HG02885 (cell line): Measurements from ENCODE around the gene ADPRH.
"Not testable (repeated sequence)": the region's sequence is repeated elsewhere in the genome, so short reads cannot be mapped to it uniquely, and the experiment has no call there.

ENCODE experiments used
- ATAC-seq: cut with Tn5 transposase; IDR thresholded peaks from one replicate; pipeline ENCODE4 v1.9.1; 2021; ENCODE audit warnings: mild to moderate bottlenecking; ENCODE audit not compliant: unreplicated experiment, poor library complexity

Gene ADPRH

GRCh38 chr3:119579366-119580066, at the start of gene ADPRH:
Gene ADPRH (plus strand): TSS chr3:119579492. CDS start chr3:119582170, 2,678 bp downstream.
- peak; percentile 71 for ATAC-seq

- no peak for ATAC-seq
These were observed 49.4 kb upstream of the ADPRH start for GRCh38 chr3:119529883-119530282.

GRCh38 chr3:119530456-119530855, 48.8 kb upstream of the ADPRH start:
- ATAC-seq, result no peak

GRCh38 chr3:119531151-119531550, 48.1 kb upstream of the ADPRH start:
- no peak for ATAC-seq

GRCh38 chr3:119534296-119534695, 45.0 kb upstream of the ADPRH start:
- no peak for ATAC-seq

- no peak for ATAC-seq
These were observed 42.5 kb upstream of the ADPRH start for GRCh38 chr3:119536757-119537156.

GRCh38 chr3:119538772-119539171, 40.5 kb upstream of the ADPRH start:
- peak; percentile 44 for ATAC-seq

GRCh38 chr3:119541547-119541946, 37.7 kb upstream of the ADPRH start:
- ATAC-seq, result no peak

GRCh38 chr3:119542168-119542767, 37.0 kb upstream of the ADPRH start:
- ATAC-seq, result no peak

GRCh38 chr3:119543147-119543546, 36.1 kb upstream of the ADPRH start:
- ATAC-seq, result no peak

- no peak for ATAC-seq
These were observed 32.1 kb upstream of the ADPRH start for GRCh38 chr3:119547227-119547626.

GRCh38 chr3:119548341-119548740, 31.0 kb upstream of the ADPRH start:
- ATAC-seq, result no peak

- ATAC-seq, result peak; percentile 46
These were observed 28.9 kb upstream of the ADPRH start for GRCh38 chr3:119550192-119550910.

- no peak for ATAC-seq
These were observed 27.7 kb upstream of the ADPRH start for GRCh38 chr3:119551598-119551997.

- not testable (repeated sequence) for ATAC-seq
These were observed 26.4 kb upstream of the ADPRH start for GRCh38 chr3:119552928-119553327.

- ATAC-seq, result no peak
These were observed 25.4 kb upstream of the ADPRH start for GRCh38 chr3:119553823-119554415.

- no peak for ATAC-seq
These were observed 24.0 kb upstream of the ADPRH start for GRCh38 chr3:119555309-119555735.

GRCh38 chr3:119555929-119556328, 23.4 kb upstream of the ADPRH start:
- ATAC-seq, result no peak

- ATAC-seq, result no peak
These were observed 22.0 kb upstream of the ADPRH start for GRCh38 chr3:119557192-119557876.

GRCh38 chr3:119557877-119558269, 21.4 kb upstream of the ADPRH start:
- ATAC-seq, result no peak
